ENCODE data around the gene ACHE.
A peak's percentile ranks its signal among the peaks of the same experiment; 100 is the strongest.
"Not testable (repeated sequence)": the region's sequence is repeated elsewhere in the genome, so short reads cannot be mapped to it uniquely, and the experiment has no call there.

The ACHE gene

DNA sequence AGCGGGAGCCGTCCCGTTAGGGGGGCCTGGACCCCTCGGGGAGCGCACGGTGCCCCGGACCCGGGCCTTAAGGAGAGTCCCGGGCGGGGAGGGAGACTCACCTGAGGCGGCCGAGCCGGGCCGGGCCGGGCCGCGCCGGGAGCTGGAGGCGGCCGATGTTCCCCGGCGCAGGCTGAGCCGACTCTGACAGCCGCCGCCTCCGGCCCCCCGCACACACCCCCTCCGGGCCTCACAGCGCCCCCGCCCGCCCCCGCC lies at the start of gene ACHE:
ACHE (minus strand) TSS at position 188 of the 255 bp plus-strand sequence. CDS start 1,656 bp downstream, outside the sequence.
- intact Hi-C loops (cut with DNase I): no loop called here
- DNase-seq: no peak

DNA sequence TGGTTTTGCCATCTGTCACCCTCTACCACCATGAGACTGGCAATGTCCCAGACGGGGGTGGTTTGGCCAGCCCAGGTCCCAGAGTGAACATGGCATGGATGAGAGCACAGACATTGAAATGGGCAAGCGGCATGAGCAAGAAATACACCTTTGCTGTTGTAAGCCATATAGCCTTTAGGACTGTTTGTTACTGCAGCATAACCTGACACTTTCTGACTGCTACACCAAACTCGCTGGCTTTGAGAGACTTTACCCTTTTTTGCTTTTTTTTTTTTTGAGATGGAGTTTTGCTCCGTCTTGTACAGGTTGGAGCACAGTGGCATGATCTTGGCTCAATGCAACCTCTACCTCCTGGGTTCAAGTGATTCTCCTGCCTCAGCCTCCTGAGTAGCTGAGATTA lies 48.5 kb upstream of the ACHE start:
- intact Hi-C loops (cut with DNase I): no loop called here
- no peak for DNase-seq

DNA sequence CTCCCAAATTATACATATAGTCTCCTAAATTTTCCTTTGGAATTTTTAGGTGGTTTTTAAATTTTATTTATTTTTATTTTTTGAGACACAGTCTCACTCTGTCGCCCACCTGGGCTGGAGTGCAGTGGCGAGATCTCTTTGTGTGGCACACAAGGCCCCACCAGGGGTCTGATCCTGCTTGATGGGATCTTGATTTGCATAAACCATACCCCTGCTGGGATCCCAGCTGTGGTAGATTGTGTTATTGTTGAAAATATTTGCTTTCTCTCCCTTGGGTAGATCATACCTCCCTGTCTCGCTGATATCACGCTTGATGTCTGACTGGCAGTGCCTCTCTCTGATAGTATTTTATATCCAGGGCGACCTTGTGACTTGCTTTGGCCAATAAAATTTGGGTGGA lies 48.0 kb upstream of the ACHE start:
- intact Hi-C loops (cut with DNase I): no loop called here

DNA sequence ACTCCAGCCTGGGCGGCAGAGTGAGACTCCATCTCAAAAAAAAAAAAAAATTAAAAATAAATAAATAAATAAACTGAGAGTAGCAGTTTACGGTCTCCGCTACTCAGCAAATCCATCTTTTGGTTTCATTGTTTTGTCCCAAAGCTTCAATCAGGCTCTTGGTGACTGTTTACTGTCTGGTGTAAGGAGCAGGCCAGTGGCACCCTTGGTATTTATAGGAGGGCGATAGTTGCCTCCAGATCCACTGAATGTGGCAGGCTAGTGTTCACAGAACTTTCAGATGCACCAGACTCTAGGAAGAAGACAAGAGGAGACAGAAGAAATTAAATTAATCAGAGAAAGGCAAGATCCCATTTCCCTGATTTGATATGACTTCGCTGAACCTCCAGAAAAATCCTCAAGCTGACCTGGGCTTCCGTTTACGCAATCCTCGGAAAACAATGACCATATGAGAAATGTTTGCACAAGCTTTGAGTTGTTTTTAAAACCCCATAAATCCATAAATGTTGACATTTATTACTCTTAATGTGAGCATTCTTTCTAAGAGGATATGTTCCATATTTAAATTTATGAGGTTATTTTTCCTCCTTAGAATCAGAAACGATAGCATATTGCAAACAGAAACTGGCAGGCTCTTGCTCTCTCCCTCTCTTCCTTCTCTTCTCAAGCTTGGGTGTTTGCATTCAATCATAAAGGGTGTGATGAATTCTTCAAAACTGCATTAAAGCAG lies 46.5 kb upstream of the ACHE start:
- intact Hi-C loops (cut with DNase I): no loop called here
- no peak for DNase-seq

More for the DNA sequence above, 48.0 kb upstream of the ACHE start:
- DNase-seq: no peak

DNA sequence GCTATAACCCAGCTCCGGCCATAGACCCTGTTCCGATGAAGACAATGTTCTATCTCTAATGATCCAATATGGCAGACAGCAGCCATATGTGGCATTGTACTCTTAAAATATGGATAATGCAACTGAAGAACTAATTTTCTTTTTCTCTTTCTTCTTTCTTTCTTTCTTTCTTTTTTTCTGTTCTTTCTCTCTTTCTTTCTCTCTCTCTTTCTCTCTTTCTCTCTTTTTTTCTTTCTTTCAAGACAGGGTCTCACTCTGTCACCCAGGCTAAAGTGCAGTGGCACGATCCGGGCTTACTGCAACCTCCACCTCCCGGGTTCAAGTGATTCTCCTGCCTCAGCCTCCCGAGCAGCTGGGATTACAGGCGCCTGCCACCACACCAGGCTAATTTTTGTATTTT lies 40.5 kb upstream of the ACHE start:
- intact Hi-C loops (cut with DNase I): not testable (repeated sequence)

DNA sequence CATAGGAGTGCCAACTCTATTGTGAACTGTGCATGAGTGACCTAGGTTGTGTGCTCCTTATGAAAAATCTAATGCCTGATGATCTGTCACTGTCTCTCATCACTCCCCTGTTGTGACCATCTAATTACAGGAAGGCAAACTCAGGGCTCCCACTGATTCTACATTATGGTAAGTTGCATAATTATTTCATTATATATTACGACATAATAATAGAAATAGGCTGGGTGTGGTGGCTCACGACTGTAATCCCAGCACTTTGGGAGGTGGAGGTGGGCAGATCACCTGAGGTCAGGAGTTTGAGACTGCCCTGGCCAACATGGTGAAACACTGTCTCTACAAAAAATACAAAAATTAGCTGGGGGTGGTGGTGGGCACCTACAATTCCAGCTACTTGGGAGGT lies 39.7 kb upstream of the ACHE start:
- intact Hi-C loops (cut with DNase I): not testable (repeated sequence)

More for the DNA sequence above, 40.5 kb upstream of the ACHE start:
- DNase-seq: not testable (repeated sequence)

DNA sequence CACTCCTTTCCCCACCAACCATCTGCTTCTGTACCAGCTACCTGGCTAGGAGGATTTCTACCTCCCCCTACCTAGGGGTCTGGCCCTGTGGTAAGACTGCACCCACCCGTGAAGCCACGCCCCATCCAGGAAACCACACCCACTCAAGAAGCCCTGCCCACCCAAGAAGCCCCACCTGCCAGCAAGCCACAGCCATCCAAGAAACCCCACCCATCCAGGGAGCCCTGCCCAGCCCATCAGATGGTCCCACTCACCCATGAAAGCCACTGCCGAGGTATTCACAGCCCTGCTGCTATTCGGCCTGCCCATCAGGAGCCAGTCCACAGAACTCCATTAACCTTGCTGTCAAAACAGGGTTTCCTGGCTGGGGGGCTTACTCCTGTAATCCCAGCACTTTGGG lies 38.0 kb upstream of the ACHE start:
- intact Hi-C loops (cut with DNase I): no loop called here
- no peak for DNase-seq

More for the DNA sequence above, 39.7 kb upstream of the ACHE start:
- not testable (repeated sequence) for DNase-seq

DNA sequence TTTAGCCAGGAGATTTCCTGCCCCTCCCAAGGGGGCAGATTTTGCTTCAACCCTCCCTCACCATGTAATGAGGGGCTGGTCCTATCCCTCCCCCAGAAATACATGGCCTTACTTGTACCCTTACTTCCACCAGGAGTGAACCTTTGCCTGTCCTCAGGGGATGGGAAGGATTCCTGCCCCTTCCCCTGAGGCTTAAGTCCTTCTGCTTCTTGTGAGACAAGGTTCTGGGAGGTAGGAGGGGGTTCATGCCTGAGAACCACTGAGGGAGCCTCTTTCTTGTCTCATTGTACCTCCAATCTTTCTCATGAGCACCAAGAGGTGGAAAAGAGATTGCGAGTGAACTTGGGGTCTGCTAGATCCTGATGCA lies 34.1 kb upstream of the ACHE start:
- intact Hi-C loops (cut with DNase I): no loop called here

DNA sequence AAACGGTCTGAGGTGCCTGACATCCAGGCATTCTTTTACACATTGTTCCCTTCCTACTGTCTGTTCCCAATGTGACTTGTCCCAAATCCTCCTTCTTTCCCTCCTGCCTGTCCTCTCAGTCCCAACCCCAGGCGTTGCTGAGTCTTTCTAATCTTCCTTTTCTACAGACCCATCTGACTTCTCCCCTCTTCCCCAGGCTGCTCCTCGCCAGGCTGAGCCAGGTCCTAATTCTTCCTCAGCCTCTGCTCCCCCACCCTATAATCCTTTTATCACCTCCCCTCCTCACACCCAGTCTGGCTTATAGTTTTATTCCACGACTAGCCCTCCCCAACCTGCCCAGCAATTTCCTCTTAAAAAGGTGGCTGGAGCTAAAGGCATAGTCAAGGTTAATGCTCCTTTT lies 27.9 kb upstream of the ACHE start:
- intact Hi-C loops (cut with DNase I); DNase-seq: not testable (repeated sequence)

More for the DNA sequence above, 34.1 kb upstream of the ACHE start:
- no peak for DNase-seq

DNA sequence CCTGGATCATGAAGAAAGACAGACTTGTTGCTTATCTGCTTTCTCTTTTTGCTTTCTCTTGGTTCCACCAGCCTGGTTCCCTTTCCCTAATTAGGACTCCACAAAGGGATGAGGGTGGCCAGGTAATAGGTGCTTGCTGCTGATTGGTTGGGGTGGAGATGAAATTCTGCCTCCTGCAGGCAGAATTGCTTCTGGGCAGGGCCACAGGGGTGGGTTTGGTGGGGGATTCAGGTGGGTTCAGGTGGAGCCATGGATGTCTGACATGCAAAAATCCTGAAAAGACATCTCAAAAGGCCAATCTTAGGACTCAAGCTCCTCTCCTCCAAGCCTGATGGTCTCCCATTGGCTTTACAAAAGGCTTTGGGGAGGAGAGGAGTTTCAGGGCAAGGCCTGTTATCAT lies 25.4 kb upstream of the ACHE start:
- intact Hi-C loops (cut with DNase I): no loop called here
- DNase-seq: peak in 1 of 10 donors; percentile 30

DNA sequence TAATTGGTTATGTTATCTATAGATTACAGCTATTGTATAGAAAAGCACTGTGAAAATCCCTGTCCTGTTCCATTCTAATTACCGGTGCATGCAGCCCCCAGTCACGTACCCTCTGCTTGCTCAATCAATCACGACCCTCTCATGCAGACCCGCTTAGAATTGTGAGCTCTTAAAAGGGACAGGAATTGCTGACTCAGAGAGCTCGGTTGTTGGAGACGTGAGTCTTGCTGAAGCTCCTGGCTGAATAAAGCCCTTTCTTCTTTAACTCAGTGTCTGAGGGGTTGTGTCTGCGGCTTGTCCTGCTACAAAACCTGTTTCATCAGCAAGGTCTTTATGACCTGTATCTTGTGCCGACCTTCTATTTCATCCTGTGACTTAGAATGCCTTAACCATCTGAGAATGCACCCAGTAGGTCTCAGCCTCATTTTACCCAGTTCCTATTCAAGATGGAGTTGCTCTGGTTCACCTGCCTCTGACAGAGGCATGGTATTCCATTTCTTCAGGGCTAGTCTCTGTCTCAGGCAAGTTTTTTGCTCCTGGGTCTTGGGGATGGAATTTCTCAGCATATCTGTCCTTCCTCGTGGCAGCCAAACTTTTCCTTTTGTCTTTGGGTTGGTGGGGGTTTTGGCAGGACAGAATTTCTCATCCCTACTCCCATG lies 24.2 kb upstream of the ACHE start:
- DNase-seq; intact Hi-C loops (cut with DNase I): not testable (repeated sequence)

DNA sequence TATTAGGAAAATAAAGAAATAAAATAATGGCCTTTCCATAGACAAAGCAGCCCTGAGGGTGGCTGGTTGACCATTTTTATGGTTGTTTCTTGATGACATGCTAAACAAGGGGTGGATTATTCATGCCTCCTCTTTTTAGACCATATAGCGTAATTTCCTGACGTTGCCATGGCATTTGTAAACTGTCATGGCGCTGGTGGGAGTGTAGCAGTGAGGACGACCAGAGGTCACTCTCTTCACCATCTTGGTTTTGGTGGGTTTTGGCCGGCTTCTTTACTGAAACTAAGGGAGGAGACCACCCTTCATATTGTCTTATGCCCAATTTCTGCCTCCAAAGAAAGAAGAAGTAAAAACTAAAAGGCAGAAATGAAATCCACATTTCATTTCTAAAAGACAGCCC lies 23.6 kb upstream of the ACHE start:
- DNase-seq; intact Hi-C loops (cut with DNase I): not testable (repeated sequence)

DNA sequence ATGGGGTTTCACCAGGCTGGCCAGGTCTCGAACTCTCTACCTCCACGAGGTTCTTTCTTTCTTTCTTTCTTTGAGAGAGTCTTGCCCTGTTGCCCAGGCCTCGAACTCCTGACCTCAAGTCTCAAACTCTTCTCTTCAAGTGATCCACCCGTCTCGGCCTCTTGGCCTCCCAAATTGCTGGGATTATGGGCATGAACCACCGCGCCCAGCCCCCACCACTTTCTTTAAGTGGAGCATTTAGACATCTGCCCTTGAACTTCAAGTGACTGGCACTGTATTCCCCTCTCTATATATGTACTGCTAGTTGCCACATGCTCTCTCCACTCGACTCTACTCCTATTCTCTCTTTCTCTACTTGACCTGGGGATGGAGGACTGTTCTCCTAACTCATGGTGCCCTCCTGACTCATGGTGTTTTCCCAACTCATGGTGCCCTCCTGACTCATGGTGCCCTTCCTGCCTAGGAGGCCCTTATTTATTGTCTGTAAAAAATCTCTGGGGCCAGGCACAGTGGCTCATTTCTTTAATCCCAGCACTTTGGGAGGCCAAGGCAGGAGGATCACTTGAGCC lies 19.3 kb upstream of the ACHE start:
- DNase-seq: peak in 1 of 10 donors; percentile 24
- intact Hi-C loops (cut with DNase I): no loop called here

DNA sequence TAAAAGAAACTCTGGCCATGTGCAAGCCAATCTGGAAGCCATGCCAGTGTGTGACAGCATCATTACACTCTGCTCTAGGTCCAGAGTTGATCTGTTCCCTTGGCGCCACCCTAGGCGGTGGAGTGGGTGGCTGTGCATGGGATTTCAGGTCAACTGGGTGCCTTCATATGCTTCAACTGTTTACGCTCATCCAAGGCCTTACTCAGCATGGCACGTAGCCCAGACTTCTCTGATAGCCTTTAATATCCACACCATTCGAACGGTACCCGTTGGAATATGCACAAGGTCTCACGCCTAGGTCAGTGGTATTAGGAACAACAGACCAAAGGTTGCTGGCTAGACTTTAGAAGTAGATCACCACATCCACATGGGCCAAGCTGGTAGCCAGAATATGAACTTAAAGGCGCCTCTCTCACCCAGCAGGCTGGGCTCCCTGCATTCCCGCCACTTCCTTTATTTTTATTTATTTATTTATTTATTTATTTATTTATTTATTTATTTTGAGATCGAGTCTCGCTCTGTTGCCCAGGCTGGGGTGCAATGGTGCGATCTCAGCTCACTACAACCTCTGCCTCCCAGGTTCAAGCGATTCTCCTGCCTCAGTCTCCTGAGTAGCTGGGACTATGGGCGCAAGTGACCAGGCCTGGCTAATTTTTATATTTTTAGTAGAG lies 18.7 kb upstream of the ACHE start:
- intact Hi-C loops (cut with DNase I): no loop called here
- DNase-seq: peak in 1 of 10 donors; percentile 27

DNA sequence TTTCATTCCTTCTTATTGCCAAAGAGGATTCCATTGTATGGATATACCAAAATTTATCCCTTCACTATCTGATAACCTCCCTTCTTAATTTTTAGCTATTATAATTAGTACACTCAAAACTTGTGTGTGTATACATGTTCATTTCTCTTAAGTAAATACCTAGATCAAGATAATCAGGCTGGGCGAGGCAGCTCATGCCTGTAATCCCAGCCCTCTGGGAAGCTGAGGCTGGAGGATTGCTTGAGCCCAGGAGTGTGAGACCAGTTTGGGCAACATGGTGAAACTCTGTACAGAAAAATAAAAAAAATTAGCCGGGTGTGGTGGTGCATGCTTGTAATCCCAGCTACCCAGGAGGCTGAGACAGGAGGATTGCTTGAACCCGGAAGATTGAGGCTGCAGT lies 15.8 kb upstream of the ACHE start:
- intact Hi-C loops (cut with DNase I): no loop called here
- no peak for DNase-seq

DNA sequence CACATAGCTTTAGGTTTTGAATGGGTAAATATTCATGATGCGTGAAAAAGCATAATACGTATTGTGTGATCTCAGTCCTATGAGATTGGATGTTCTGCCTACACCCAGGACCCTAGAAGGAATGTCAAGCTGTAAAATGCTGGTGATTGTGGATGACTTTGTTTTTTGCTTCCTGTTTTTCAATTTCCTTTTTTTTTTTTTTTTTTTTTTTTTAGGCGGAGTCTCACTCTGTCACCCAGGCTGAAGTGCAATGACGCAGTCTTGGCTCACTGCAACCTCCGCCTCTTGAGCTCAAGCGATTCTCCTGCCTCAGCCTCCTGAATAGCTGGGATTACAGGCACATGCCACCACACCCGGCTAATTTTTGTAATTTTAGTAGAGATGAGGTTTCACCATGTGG lies 14.8 kb upstream of the ACHE start:
- DNase-seq; intact Hi-C loops (cut with DNase I): not testable (repeated sequence)

DNA sequence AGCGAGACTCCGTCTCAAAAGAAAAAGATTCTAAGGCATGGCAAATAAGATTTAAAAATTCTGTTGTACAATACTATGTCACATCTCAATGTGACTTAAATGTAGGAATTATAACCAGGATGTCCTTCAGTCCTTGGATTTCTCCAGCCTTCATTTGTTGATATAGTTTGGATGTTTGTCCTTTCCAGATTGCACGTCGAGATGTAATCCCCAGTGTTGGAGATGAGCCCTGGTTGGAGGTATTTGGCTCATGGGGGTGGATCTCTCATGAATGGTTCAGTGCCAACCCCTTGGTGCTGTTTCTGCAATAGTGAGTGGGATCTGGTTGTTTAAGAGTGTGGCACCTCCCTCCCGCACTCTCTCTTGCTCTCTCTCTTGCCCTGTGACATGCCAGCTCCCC lies 12.8 kb upstream of the ACHE start:
- DNase-seq: no peak
- intact Hi-C loops (cut with DNase I): no loop called here

DNA sequence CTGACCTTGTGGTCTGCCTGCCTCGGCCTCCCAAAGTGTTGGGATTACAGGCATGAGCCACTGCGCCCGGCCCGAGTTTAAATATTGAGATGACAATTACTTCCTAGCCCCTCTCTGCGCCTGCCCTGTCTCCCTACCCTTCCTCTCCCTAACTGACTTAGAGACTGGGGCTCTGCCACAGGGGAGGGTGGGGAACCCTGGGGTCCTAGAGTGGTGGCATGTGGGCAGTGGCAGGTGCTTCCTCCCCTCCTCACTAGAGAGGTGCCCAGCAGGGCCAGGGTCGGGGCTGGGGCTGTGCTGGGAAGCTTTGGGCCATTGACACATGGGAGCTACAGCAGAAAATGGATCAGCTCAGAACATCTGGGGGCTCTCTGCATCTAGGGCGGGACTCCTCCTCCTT lies 7.0 kb upstream of the ACHE start:
- peak in 1 of 10 donors; percentile 73 for DNase-seq
- intact Hi-C loops (cut with DNase I): no loop called here

DNA sequence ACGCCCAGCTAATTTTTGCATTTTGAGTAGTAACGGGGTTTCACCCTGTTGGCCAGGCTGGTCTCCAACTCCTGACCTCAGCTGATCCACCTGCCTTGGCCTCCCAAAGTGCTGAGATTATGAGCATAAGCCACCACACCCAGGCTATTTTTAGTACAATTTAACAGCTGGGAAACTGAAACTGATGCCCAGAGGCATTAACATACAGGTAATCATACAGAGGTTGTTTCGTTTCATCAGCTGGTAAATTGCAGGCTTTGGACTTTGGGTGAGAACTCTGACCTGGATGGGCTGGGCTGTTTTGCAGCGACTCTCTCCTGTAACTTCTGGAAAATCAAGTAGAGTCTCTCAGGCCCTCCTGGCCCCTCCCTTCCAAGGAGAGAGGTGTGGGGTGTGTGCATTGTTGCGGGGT lies 6.2 kb upstream of the ACHE start:
- intact Hi-C loops (cut with DNase I): no loop called here
- DNase-seq: peak in 1 of 10 donors; percentile 44

DNA sequence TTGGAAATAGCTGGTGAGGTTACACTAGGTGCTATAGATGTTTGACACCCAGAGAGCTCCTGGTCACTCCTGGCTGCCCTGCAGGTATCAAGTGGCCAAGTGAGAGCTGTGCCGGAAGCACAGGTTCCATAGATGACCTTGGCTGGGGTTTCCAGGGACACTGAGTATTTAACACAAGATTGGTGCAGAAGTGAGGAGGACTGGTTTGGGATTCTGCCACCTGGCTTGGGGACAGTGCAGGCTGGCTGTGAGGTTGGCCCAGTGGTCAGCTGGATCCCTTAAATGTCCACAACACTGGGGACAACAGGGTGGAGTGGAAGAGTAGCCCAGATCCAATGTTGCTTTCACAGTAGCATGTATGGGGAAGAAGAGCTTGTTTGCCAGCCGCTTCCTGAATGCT lies 5.3 kb upstream of the ACHE start:
- intact Hi-C loops (cut with DNase I): no loop called here
- DNase-seq: peak in 1 of 10 donors; percentile 15

DNA sequence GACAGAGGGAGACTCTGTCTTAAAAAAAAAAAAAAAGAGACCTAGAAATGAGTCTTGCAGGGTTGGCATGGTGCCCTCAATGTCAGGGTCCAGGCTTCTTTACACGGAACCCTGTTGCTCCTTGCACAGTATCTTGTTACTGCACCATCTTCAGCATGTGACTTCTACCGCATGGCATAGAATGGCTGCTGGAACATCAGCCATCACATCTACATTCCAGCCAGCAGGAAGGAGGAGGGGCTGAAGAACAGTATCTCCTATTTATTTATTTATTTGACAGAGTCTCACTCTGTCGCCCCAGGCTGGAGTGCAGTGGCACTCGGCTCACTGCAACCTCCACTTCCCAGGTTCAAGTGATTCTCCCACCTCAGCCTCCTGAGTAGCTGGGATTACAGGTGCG lies 3.7 kb upstream of the ACHE start:
- DNase-seq: peak in 2 of 10 donors; percentile 21 to 25
- intact Hi-C loops (cut with DNase I): no loop called here
